ENCODE data around the gene DRAM2. TPM values are rescaled to one million over a fixed set of nuclear protein-coding genes. Genes with fewer than 3 reads are reported as not detected.
"Not testable (repeated sequence)": the region's sequence is repeated elsewhere in the genome, so short reads cannot be mapped to it uniquely, and the experiment has no call there.

DRAM2 gene
- total RNA-seq, 3 donors from 2014 or later, result 51.5 to 122 (median 74.5) TPM

DNA sequence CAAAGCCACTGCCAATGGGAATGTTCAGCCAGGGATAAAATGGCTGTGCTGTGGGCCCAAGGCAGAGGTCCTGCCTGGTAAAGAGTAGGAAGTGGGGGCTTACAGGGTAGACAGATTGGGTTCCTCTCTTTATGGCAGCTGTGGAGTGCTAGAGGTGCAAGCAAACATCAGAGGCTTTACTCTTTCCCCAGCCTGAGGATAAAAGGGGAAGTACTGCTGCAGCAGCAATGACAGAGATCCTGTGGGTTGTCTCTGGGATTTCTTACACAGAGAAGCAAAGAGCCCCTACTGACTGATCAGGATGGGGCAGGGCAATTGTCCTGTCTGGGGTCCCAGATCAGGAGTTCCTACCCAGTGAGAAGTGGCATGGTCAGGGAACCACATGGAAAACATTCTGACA lies 54.2 kb downstream of the DRAM2 start:
- H3K27ac ChIP-seq, result no peak overlapping the region
- no peaks in the 10 kb centered on the region for H3K36me3 ChIP-seq
- H3K4me3 ChIP-seq, result no peak overlapping the region
- intact Hi-C loops (cut with DNase I; ENCODE audit: low total_unique reads), result no loop called here
- TF ChIP-seq POLR2A (IDR thresholded peaks at IDR 0.05) (no peak), POLR2AphosphoS5 (IDR thresholded peaks at IDR 0.05) (no peak)
- TF ChIP-seq, protein P1, sequence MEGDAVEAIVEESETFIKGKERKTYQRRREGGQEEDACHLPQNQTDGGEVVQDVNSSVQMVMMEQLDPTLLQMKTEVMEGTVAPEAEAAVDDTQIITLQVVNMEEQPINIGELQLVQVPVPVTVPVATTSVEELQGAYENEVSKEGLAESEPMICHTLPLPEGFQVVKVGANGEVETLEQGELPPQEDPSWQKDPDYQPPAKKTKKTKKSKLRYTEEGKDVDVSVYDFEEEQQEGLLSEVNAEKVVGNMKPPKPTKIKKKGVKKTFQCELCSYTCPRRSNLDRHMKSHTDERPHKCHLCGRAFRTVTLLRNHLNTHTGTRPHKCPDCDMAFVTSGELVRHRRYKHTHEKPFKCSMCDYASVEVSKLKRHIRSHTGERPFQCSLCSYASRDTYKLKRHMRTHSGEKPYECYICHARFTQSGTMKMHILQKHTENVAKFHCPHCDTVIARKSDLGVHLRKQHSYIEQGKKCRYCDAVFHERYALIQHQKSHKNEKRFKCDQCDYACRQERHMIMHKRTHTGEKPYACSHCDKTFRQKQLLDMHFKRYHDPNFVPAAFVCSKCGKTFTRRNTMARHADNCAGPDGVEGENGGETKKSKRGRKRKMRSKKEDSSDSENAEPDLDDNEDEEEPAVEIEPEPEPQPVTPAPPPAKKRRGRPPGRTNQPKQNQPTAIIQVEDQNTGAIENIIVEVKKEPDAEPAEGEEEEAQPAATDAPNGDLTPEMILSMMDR (IDR thresholded peaks at IDR 0.05), result no peak
- H3K27me3 ChIP-seq, result no peaks in the 10 kb centered on the region
- no peaks in the 10 kb centered on the region for H3K9me3 ChIP-seq
- no peaks in the 10 kb centered on the region for H3K4me1 ChIP-seq
- no peak for DNase-seq (ENCODE audit: low spot score in 2 of 2)

DNA sequence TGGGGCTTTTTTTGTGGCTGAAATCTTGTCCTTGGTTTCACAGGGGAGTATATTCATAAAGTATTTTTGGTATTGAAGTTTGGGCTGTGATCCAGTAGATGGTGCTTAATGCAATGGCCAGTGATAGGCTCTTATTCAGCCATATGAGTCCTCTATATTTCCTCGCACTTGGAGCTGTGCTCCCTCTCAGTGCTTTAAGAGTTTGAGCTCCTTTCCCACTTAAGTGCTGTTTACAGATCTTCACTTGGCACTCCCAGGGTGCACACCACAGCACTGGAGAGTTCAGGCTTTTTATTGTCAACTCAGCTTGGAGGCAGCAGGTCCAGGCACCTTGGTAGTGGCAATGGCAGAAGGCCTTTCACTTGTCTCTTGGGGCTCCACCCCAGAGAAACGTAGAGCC lies 54.9 kb downstream of the DRAM2 start:
- no peak overlapping the region for H3K27ac ChIP-seq
- H3K4me3 ChIP-seq, result no peak overlapping the region
- intact Hi-C loops (cut with DNase I; ENCODE audit: low total_unique reads), result no loop called here
- no peak for DNase-seq (ENCODE audit: low spot score in 2 of 2)
- no peaks in the 10 kb centered on the region for H3K36me3 ChIP-seq
- no peaks in the 10 kb centered on the region for H3K4me1 ChIP-seq
- no peak for TF ChIP-seq POLR2AphosphoS5 (IDR thresholded peaks at IDR 0.05)
- TF ChIP-seq, protein P1 (IDR thresholded peaks at IDR 0.05), result no peak
- TF ChIP-seq POLR2A (IDR thresholded peaks at IDR 0.05), result no peak
- H3K27me3 ChIP-seq, result no peaks in the 10 kb centered on the region
- no peaks in the 10 kb centered on the region for H3K9me3 ChIP-seq

DNA sequence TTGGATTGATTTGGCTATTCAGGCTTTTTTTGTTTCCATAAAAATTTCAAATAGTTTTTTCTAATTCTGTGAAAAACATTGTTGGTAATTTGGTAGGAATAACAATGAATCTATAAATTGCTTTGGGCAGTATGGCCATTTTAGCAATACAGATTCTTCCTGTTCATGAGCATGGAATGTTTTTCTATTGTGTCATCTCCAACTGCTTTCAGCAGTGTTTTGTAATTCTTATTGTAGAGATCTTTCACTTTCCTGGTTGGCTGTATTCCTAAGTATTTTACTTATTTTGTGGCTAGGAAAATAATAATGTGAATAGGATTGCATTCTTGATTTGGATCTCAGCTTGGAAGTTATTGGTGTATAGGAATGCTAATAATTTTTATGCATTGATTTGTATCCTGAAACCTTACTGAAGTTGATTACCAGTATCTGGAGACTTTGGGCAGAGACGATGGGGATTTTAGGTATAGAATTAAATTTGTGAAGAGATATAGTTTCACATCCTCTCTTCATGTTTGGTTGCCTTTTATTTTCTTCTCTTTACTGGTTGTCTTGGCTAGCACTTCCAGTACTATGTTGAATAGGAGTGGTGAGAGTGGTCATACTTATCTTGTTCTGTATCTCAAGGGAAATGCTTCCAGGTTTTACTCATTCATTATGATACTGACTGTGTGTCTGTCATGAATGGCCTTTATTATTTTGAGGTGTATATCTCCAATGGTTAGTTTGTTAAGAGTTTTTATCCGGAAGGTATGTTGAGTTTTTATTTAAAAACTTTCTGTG lies 57.3 kb downstream of the DRAM2 start:
- H3K4me1 ChIP-seq, result no peaks in the 10 kb centered on the region
- H3K36me3 ChIP-seq, result no peaks in the 10 kb centered on the region
- peaks cover 0 to 7% of the 10 kb centered on the region in 2 donors for H3K9me3 ChIP-seq
- H3K27me3 ChIP-seq, result no peaks in the 10 kb centered on the region
- intact Hi-C loops (cut with DNase I; ENCODE audit: low total_unique reads), result no loop called here
- H3K4me3 ChIP-seq, result no peak overlapping the region
- TF ChIP-seq, protein P1 (IDR thresholded peaks at IDR 0.05), result no peak
- TF ChIP-seq POLR2A (IDR thresholded peaks at IDR 0.05), result no peak
- TF ChIP-seq POLR2AphosphoS5 (IDR thresholded peaks at IDR 0.05), result no peak
- no peak for DNase-seq (ENCODE audit: low spot score in 2 of 2)
- peak overlapping the region; percentile 8 to 52 for H3K27ac ChIP-seq

DNA sequence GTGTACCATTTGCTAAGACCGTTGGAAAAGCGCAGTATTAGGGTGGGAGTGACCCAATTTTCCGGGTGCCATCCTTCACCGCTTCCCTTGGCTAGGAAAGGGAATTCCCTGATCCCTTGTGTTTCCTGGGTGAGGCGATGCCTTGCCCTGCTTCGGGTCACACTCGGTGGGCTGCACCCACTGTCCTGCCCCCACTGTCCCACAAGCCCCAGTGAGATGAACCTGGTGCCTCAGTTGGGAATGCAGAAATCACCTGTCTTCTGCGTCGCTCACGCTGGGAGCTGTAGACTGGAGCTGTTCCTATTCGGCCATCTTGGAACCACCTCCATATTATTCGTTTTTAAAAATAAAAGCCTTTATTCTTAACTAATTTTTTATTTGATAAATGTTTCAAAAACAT lies 60.6 kb downstream of the DRAM2 start:
- H3K4me1 ChIP-seq; DNase-seq (ENCODE audit: low spot score in 2 of 2); H3K27me3 ChIP-seq; H3K36me3 ChIP-seq; H3K4me3 ChIP-seq; intact Hi-C loops (cut with DNase I; ENCODE audit: low total_unique reads); H3K27ac ChIP-seq; H3K9me3 ChIP-seq: not testable (repeated sequence)

DNA sequence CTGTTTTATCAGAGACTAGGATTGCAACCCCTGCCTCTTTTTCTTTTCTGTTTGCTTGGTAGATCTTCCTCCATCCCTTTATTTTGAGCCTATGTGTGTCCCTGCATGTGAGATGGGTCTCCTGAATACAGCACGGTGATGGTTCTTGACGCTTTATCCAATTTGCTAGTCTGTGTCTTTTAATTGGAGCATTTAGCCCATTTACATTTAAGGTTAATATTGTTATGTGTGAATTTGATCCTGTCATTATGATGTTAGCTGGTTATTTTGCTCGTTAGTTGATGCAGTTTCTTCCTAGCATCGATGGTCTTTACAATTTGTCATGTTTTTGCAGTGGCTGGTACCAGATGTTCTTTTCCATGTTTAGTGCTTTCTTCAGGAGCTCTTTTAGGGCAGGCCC lies 62.6 kb downstream of the DRAM2 start:
- H3K4me3 ChIP-seq; H3K9me3 ChIP-seq; H3K4me1 ChIP-seq; H3K27ac ChIP-seq; H3K36me3 ChIP-seq; intact Hi-C loops (cut with DNase I; ENCODE audit: low total_unique reads); H3K27me3 ChIP-seq; DNase-seq (ENCODE audit: low spot score in 2 of 2): not testable (repeated sequence)

Other genes with a start within 250 kb of the DRAM2 start
- 10 to 100 TPM in 1 of 3 donors, 1 to 10 TPM in 2; 9.5 to 17.0 (median 9.8) TPM for gene LRIF1, start 176.2 kb downstream of the DRAM2 start, total RNA-seq
- gene CEPT1, start 130 bp upstream of the DRAM2 start, total RNA-seq, result 10 to 100 TPM; 49.8 to 67.7 (median 62.5) TPM
- 10 to 100 TPM; 27.7 to 70.8 (median 34.4) TPM for gene DENND2D, start 60.6 kb upstream of the DRAM2 start, total RNA-seq
- 10 to 100 TPM in 2 of 3 donors, 1 to 10 TPM in 1; 9.5 to 22.0 (median 14.1) TPM for gene CHI3L2, start 87.6 kb upstream of the DRAM2 start, total RNA-seq
- gene CHIA, start 150.8 kb upstream of the DRAM2 start, total RNA-seq, result not detected